Nephron progenitor cell (in vitro differentiated cells): Measurements from ENCODE around the gene PCYT2.

ENCODE experiments used
- DNase-seq: peaks from one replicate; pipeline ENCODE4 v3.0.0; 2021
- H3K27ac Mint-ChIP-seq: 2 replicates; pipeline ENCODE4 v1.8.0; 2021; ENCODE audit warnings: mild to moderate bottlenecking, moderate library complexity, mixed read lengths
- H3K27me3 Mint-ChIP-seq: 2 replicates; pipeline ENCODE4 v1.8.0; 2021; ENCODE audit warnings: mild to moderate bottlenecking, low read depth, mixed read lengths; ENCODE audit not compliant: poor library complexity
- H3K36me3 Mint-ChIP-seq: 2 replicates; pipeline ENCODE4 v1.8.0; 2021; ENCODE audit warnings: low read depth, mixed read lengths
- H3K4me1 Mint-ChIP-seq: 2 replicates; pipeline ENCODE4 v1.8.0; 2021; ENCODE audit warnings: mixed read lengths
- H3K4me3 Mint-ChIP-seq: 2 replicates; pipeline ENCODE4 v1.8.0; 2021; ENCODE audit warnings: mild to moderate bottlenecking, moderate library complexity, mixed read lengths
- H3K9me3 Mint-ChIP-seq: 2 replicates; pipeline ENCODE4 v1.8.0; 2021; ENCODE audit warnings: mild to moderate bottlenecking, moderate library complexity, mixed read lengths
- CTCF ChIP-seq: fragments of 200-600 bp; sonication (generic); IDR thresholded peaks from 2 replicates; pipeline ENCODE4 v1.5.0; 2021; ENCODE audit warnings: antibody characterized with exemption

Gene PCYT2

GRCh38 chr17:81944858-81945257, 33.7 kb upstream of the PCYT2 start:
- no peaks in the 10 kb centered on the region for H3K36me3 Mint-ChIP-seq
- no peak overlapping the region for H3K27ac Mint-ChIP-seq
- peaks cover 3% of the 10 kb centered on the region for H3K27me3 Mint-ChIP-seq
- TF ChIP-seq CTCF = no peak
- H3K4me1 Mint-ChIP-seq = peaks cover 30% of the 10 kb centered on the region
- no peak overlapping the region for H3K4me3 Mint-ChIP-seq
- no peak for DNase-seq
- no peaks in the 10 kb centered on the region for H3K9me3 Mint-ChIP-seq

GRCh38 chr17:81942167-81942553, 31.0 kb upstream of the PCYT2 start:
- peaks cover 50% of the 10 kb centered on the region for H3K4me1 Mint-ChIP-seq
- no peaks in the 10 kb centered on the region for H3K36me3 Mint-ChIP-seq
- no peak overlapping the region for H3K27ac Mint-ChIP-seq
- TF ChIP-seq CTCF = no peak
- H3K27me3 Mint-ChIP-seq = peaks cover 3% of the 10 kb centered on the region
- H3K4me3 Mint-ChIP-seq = no peak overlapping the region
- no peaks in the 10 kb centered on the region for H3K9me3 Mint-ChIP-seq
- DNase-seq = no peak

- peaks cover 3% of the 10 kb centered on the region for H3K27me3 Mint-ChIP-seq
- no peak overlapping the region for H3K27ac Mint-ChIP-seq
- H3K9me3 Mint-ChIP-seq = no peaks in the 10 kb centered on the region
- no peak for TF ChIP-seq CTCF
- peak; percentile 37 for DNase-seq
- H3K4me1 Mint-ChIP-seq = peaks cover 52% of the 10 kb centered on the region
- no peak overlapping the region for H3K4me3 Mint-ChIP-seq
- H3K36me3 Mint-ChIP-seq = no peaks in the 10 kb centered on the region
These were observed 30.4 kb upstream of the PCYT2 start for GRCh38 chr17:81941484-81942166.

GRCh38 chr17:81940538-81941483, 29.6 kb upstream of the PCYT2 start:
- Mint-ChIP-seq H3K27ac (no peak overlapping the region), H3K27me3 (peaks cover 3% of the 10 kb centered on the region), H3K4me1 (peaks cover 60% of the 10 kb centered on the region), H3K36me3 (no peaks in the 10 kb centered on the region), H3K4me3 (no peak overlapping the region), H3K9me3 (no peaks in the 10 kb centered on the region)
- TF ChIP-seq CTCF = no peak
- no peak for DNase-seq

GRCh38 chr17:81939881-81940385, 28.7 kb upstream of the PCYT2 start:
- TF ChIP-seq CTCF = no peak
- Mint-ChIP-seq H3K36me3 (no peaks in the 10 kb centered on the region), H3K4me3 (no peak overlapping the region)

More at GRCh38 chr17:81939881-81940385, 28.7 kb upstream of the PCYT2 start:
- H3K27ac Mint-ChIP-seq = no peak overlapping the region
- no peaks in the 10 kb centered on the region for H3K27me3 Mint-ChIP-seq
- H3K4me1 Mint-ChIP-seq = peaks cover 64% of the 10 kb centered on the region
- no peaks in the 10 kb centered on the region for H3K9me3 Mint-ChIP-seq
- DNase-seq = no peak
